GM12878 (cell line): ENCODE data around the gene GLT8D2. TPM values are rescaled to one million over a fixed set of nuclear protein-coding genes. Genes with fewer than 3 reads are reported as not detected.

Experiments
- ATAC-seq: fragments of 200-7000 bp; cut with Tn5 transposase; 3 replicates; pipeline ENCODE4 v1.9.1; 2020; ENCODE audit warnings: mild to moderate bottlenecking, moderate library complexity
- BruUV-seq: library from RNA; stranded (reverse); fragments of 400-500 nt; replicated peaks from 2 replicates; lab custom pipeline; 2021; lab: Mats Ljungman, UMichigan
- CTCF ChIA-PET: fragments of 300-600 bp; sonication (Branson Sonifier 250); formaldehyde crosslinking; extraction: SDS; loops from one replicate; lab custom pipeline; 2021; ENCODE audit warnings: inconsistent platforms; lab: Yijun Ruan, JAX
- POLR2A ChIA-PET: fragments of 350-600 bp; formaldehyde crosslinking; extraction: SDS; loops from one replicate; lab custom pipeline; 2021; ENCODE audit warnings: inconsistent platforms; lab: Charles Lee
- RAD21 ChIA-PET: fragments of 300-600 bp; sonication (Branson Sonifier 250); formaldehyde crosslinking; loops from one replicate; lab custom pipeline; 2023; ENCODE audit warnings: antibody characterized with exemption; ENCODE audit not compliant: unreplicated experiment; lab: Charles Lee
- SMC1A ChIA-PET: fragments of 300-600 bp; sonication (Branson Sonifier 250); formaldehyde crosslinking; loops from one replicate; lab custom pipeline; 2023; ENCODE audit not compliant: unreplicated experiment, uncharacterized antibody; lab: Charles Lee
- DNase-seq: peaks from one replicate; pipeline ENCODE4 v3.0.0-alpha.2; 2011; ENCODE audit warnings: low read depth, low spot score
- FAIRE-seq: peaks from 3 replicates; lab custom pipeline; 2011; peaks lifted over from hg19 to GRCh38; lab: Jason Lieb, UNC
- H2AFZ ChIP-seq: 2 replicates; pipeline ENCODE4 v1.6.0; 2011; ENCODE audit warnings: low read depth, low read length, control low read depth; ENCODE audit not compliant: control insufficient read depth
- H3K27ac ChIP-seq: 2 replicates; pipeline ENCODE4 v1.5.1; 2011; ENCODE audit warnings: control low read depth; ENCODE audit not compliant: control insufficient read depth, insufficient read depth
- H3K27me3 ChIP-seq, 2 experiments: replicated peaks in 1 of 2; 2 replicates each; pipeline versions ENCODE4 v1.6.0 to v1.6.1; 2011; ENCODE audit warnings: low read length in 1 of 2; ENCODE audit not compliant: control insufficient read depth in 2 of 2, insufficient read depth in 2 of 2
- H3K36me3 ChIP-seq, 2 experiments: 2 replicates each; pipeline ENCODE4 v1.5.1; 2011; ENCODE audit warnings: low read length in 1 of 2; ENCODE audit not compliant: control insufficient read depth in 2 of 2, insufficient read depth in 2 of 2
- H3K4me1 ChIP-seq: 2 replicates; pipeline ENCODE4 v1.6.1; 2011; ENCODE audit warnings: mild to moderate bottlenecking, low read length, moderate library complexity, mixed read lengths; ENCODE audit not compliant: control insufficient read depth, insufficient read depth
- H3K4me2 ChIP-seq: 2 replicates; pipeline ENCODE4 v1.6.0; 2011; ENCODE audit warnings: control low read depth; ENCODE audit not compliant: control insufficient read depth, insufficient read depth
- H3K4me3 ChIP-seq: fragments of 200-600 bp; sonication (generic); 2 replicates; pipeline ENCODE4 v1.5.1; 2016
- H3K79me2 ChIP-seq: 2 replicates; pipeline ENCODE4 v1.6.0; 2011; ENCODE audit warnings: low read length; ENCODE audit not compliant: control insufficient read depth, insufficient read depth
- H3K9ac ChIP-seq: 2 replicates; pipeline ENCODE4 v1.8.0; 2011; ENCODE audit warnings: low read length, control low read depth, mixed read lengths; ENCODE audit not compliant: control insufficient read depth, insufficient read depth
- H3K9me3 ChIP-seq: replicated peaks from 3 replicates; pipeline ENCODE4 v1.5.1; 2011; ENCODE audit warnings: mild to moderate bottlenecking, low read length; ENCODE audit not compliant: control insufficient read depth, insufficient read depth
- H4K20me1 ChIP-seq: 2 replicates; pipeline ENCODE4 v1.6.0; 2011; ENCODE audit not compliant: control insufficient read depth, insufficient read depth
- CBX3 ChIP-seq: fragments of 200-600 bp; sonication (generic); IDR thresholded peaks from 2 replicates; pipeline ENCODE4 v1.6.1; 2016; ENCODE audit warnings: low read depth, borderline replicate concordance
- ETV6 ChIP-seq, 2 experiments: fragments of 450-650 bp in 1 of 2; IDR thresholded peaks in 1 of 2; conservative IDR thresholded peaks in 1 of 2; 2 replicates each; pipeline ENCODE4 v1.6.1; 2014; ENCODE audit warnings: antibody characterized with exemption in 1 of 2, borderline replicate concordance in 1 of 2, low read depth in 1 of 2, mild to moderate bottlenecking in 1 of 2, moderate library complexity in 1 of 2
- HDGF ChIP-seq: fragments of 450-650 bp; IDR thresholded peaks from 2 replicates; pipeline ENCODE4 v1.6.1; 2016; ENCODE audit warnings: antibody characterized with exemption
- IKZF2 ChIP-seq, 2 experiments: fragments of 450-650 bp; IDR thresholded peaks; 2 replicates each; pipeline ENCODE4 v1.6.1; 2017; ENCODE audit warnings: mild to moderate bottlenecking in 2 of 2, moderate library complexity in 2 of 2
- RELB ChIP-seq: fragments of 450-650 bp; IDR thresholded peaks from 2 replicates; pipeline ENCODE4 v1.6.1; 2017; ENCODE audit warnings: low read depth, mild to moderate bottlenecking, moderate library complexity
- SMAD1 ChIP-seq: fragments of 450-650 bp; IDR thresholded peaks from 2 replicates; pipeline ENCODE4 v1.6.1; 2018; ENCODE audit warnings: mild to moderate bottlenecking, low read depth; ENCODE audit not compliant: partially characterized antibody
- SREBF1 ChIP-seq: IDR thresholded peaks from 2 replicates; pipeline ENCODE4 v1.6.1; 2012; ENCODE audit warnings: mild to moderate bottlenecking, low read length
- WRNIP1 ChIP-seq: IDR thresholded peaks from 2 replicates; pipeline ENCODE4 v1.6.1; 2011; ENCODE audit warnings: low read depth, low read length, improper control_type of control experiment, borderline replicate concordance
- YY1 ChIP-seq: IDR thresholded peaks from 2 replicates; pipeline ENCODE4 v1.6.1; 2011; ENCODE audit warnings: low read depth, mild to moderate bottlenecking, low read length
- WGBS: methylation state at CpG from one replicate; pipeline ENCODE4 v1.1.6; 2016; ENCODE audit warnings: low lambda C conversion rate; ENCODE audit not compliant: insufficient replicate concordance, insufficient coverage; ENCODE audit errors: missing lambda C conversion rate; 5-methylcytosine and 5-hydroxymethylcytosine counted together
- in situ Hi-C: fragments of 300-500 bp; cut with MboI; formaldehyde crosslinking; loops from 9 replicates; pipeline ENCODE4 v1.14.3; 2018; ENCODE audit warnings: mixed read lengths
- intact Hi-C: fragments of 100-400 bp; cut with micrococcal nuclease; formaldehyde crosslinking; loops from one replicate; pipeline ENCODE4 v1.14.2; 2022; ENCODE audit not compliant: unreplicated experiment
- polyA plus RNA-seq, 11 experiments: library from polyadenylated mRNA; depleted of rRNA in 4 of 11; unstranded in 6 of 11; stranded (reverse) in 5 of 11; fragments of >200 nt; fragmentation: Nextera tagmentation in 4 of 11; fragmentation: Illumina TruSeq in 1 of 11; extraction: Ambion mirVana in 4 of 11; extraction: Trizol in 1 of 11; gene quantifications; 1 replicate in 1 of 11; 2 replicates in 10 of 11; pipeline versions ENCODE4 v1.2.1 to v1.2.3, GENCODE V29; 2011 to 2016; ENCODE audit warnings: inconsistent platforms in 2 of 11, missing spikeins in 2 of 11, low read depth in 1 of 11
- total RNA-seq, 4 experiments: library from RNA; depleted of rRNA in 3 of 4; stranded (reverse); fragments of >200 nt in 3 of 4; fragmentation: Illumina TruSeq in 1 of 4; extraction: Trizol in 1 of 4; gene quantifications; 2 replicates each; pipeline versions ENCODE4 v1.2.1 to v1.2.3, GENCODE V29; 2013 to 2021
- TF ChIP-seq, protein P1 (sequence below): IDR thresholded peaks from 2 replicates; pipeline ENCODE4 v1.6.1; 2012; ENCODE audit warnings: low read length, inconsistent platforms
- TF ChIP-seq, protein P2 (sequence below): fragments of 450-650 bp; IDR thresholded peaks from 2 replicates; pipeline ENCODE4 v1.6.1; 2017; ENCODE audit warnings: mild to moderate bottlenecking, moderate library complexity

GLT8D2 gene
- total and polyA plus RNA-seq, 10 of the 15 experiments (the other 5 are each of a cell fraction or from before 2014, with no cell fraction given): 0.06 to 0.80 (median 0.37) TPM; not detected in 1

GRCh38 chr12:104063712-104064030, 13.7 kb upstream of the GLT8D2 start (continued):
- TF ChIP-seq RELB: no peak
- TF ChIP-seq YY1: no peak
- TF ChIP-seq, all 136 proteins: peak for 0

- Histone ChIP-seq H3K36me3 (no peaks in the 10 kb centered on the region), H2AFZ (no peak overlapping the region), H3K79me2 (peaks cover 14% of the 10 kb centered on the region), H3K27me3 (peaks cover 0 to under 1% of the 10 kb centered on the region in 2 experiments; a peak in 2 of 4 replicates), H3K4me2 (no peak overlapping the region), H3K4me3 (no peak overlapping the region), H3K9me3 (no peaks in the 10 kb centered on the region), H3K9ac (no peak overlapping the region), H4K20me1 (no peaks in the 10 kb centered on the region), H3K4me1 (no peaks in the 10 kb centered on the region), H3K27ac (no peak overlapping the region)
- BruUV-seq: no TSS peak
- ChIA-PET CTCF (interaction anchor here (0.6 to 9.3 kb wide), 2 partner anchors 48 to 338 kb away, joined by 3 to 75 read pairs; no protein-coding TSS in a partner anchor), SMC1A (interaction anchor here (1.2 to 1.4 kb wide), 3 partner anchors 48 to 177 kb away, joined by 3 to 6 read pairs (median 4); no protein-coding TSS in a partner anchor), POLR2A (no interaction called here), RAD21 (interaction anchor here (0.7 to 1.0 kb wide), 3 partner anchors 49 to 326 kb away, joined by 3 read pairs; no protein-coding TSS in a partner anchor)
- intact Hi-C loops (loop anchor here (10.0 kb wide), 1 partner anchor 224 kb away; no protein-coding TSS in a partner anchor), in situ Hi-C loops (no loop called here)
- FAIRE-seq: no peak
- no peak for ATAC-seq
- WGBS: 50% methylated on average over 2 of the region's 2 CpGs
- DNase-seq: no peak
- TF ChIP-seq SREBF1 (no peak), SMAD1 (no peak), ETV6 (conservative IDR thresholded peaks at IDR 0.05 in 1 of 2, IDR thresholded peaks at IDR 0.05 in 1 of 2; ENCODE audit: borderline replicate concordance in 1 of 2, low read depth in 1 of 2) (no peak), CBX3 (no peak), WRNIP1 (no peak), HDGF (no peak), IKZF2 (IDR thresholded peaks at IDR 0.05) (no peak)
- TF ChIP-seq, protein P1, sequence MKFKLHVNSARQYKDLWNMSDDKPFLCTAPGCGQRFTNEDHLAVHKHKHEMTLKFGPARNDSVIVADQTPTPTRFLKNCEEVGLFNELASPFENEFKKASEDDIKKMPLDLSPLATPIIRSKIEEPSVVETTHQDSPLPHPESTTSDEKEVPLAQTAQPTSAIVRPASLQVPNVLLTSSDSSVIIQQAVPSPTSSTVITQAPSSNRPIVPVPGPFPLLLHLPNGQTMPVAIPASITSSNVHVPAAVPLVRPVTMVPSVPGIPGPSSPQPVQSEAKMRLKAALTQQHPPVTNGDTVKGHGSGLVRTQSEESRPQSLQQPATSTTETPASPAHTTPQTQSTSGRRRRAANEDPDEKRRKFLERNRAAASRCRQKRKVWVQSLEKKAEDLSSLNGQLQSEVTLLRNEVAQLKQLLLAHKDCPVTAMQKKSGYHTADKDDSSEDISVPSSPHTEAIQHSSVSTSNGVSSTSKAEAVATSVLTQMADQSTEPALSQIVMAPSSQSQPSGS: no peak
- TF ChIP-seq, protein P2, sequence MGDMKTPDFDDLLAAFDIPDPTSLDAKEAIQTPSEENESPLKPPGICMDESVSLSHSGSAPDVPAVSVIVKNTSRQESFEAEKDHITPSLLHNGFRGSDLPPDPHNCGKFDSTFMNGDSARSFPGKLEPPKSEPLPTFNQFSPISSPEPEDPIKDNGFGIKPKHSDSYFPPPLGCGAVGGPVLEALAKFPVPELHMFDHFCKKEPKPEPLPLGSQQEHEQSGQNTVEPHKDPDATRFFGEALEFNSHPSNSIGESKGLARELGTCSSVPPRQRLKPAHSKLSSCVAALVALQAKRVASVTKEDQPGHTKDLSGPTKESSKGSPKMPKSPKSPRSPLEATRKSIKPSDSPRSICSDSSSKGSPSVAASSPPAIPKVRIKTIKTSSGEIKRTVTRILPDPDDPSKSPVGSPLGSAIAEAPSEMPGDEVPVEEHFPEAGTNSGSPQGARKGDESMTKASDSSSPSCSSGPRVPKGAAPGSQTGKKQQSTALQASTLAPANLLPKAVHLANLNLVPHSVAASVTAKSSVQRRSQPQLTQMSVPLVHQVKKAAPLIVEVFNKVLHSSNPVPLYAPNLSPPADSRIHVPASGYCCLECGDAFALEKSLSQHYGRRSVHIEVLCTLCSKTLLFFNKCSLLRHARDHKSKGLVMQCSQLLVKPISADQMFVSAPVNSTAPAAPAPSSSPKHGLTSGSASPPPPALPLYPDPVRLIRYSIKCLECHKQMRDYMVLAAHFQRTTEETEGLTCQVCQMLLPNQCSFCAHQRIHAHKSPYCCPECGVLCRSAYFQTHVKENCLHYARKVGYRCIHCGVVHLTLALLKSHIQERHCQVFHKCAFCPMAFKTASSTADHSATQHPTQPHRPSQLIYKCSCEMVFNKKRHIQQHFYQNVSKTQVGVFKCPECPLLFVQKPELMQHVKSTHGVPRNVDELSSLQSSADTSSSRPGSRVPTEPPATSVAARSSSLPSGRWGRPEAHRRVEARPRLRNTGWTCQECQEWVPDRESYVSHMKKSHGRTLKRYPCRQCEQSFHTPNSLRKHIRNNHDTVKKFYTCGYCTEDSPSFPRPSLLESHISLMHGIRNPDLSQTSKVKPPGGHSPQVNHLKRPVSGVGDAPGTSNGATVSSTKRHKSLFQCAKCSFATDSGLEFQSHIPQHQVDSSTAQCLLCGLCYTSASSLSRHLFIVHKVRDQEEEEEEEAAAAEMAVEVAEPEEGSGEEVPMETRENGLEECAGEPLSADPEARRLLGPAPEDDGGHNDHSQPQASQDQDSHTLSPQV: no peak
These were observed 10.8 kb upstream of the GLT8D2 start for GRCh38 chr12:104060791-104061190.
